Measurements from ENCODE around the gene DNASE2.

Gene DNASE2

DNA sequence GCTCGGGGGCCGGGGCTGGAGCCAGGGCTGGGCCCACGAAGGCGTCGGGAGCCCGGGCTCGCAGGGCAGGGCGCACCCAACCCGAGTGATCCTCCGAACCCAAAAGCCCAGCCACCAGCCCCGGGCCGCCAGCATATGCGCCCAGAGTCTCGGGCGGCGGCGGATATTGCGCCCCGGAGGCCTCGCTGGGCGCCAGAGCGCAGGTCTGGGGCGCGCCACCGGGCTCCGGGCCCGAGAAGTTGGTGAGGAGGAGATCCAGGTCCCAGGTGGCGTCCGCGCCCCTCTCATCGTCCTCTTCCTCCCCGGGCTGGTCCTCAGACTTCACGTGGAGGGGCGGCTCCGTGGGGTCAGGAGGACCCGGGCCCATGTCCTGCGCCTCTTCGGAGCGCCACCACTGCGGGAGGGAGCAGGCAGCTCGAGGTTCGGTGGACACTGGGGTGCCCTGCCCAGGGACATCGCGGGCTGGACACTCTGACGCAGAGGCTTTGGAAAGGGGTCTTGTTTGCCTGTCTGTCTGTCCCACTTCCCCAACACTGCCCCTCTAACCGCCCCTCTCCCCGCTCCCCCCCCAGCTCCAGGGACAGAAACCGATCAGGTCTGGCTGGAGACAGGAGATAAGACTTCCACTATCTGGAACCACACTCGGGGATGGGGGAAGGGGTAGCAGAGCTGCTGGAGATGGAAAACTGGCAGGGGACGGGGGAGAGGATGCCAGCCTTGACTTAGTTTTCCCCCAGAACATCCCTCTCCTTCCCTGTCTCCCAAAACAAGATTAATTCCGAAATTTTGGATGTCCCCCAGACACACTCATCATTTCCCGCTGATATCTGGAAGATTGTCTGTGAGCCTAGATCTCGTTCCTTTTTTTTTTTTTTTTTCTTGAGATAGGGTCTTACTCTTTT lies 4.8 kb upstream of the DNASE2 start:
- no peak for DNase-seq

DNA sequence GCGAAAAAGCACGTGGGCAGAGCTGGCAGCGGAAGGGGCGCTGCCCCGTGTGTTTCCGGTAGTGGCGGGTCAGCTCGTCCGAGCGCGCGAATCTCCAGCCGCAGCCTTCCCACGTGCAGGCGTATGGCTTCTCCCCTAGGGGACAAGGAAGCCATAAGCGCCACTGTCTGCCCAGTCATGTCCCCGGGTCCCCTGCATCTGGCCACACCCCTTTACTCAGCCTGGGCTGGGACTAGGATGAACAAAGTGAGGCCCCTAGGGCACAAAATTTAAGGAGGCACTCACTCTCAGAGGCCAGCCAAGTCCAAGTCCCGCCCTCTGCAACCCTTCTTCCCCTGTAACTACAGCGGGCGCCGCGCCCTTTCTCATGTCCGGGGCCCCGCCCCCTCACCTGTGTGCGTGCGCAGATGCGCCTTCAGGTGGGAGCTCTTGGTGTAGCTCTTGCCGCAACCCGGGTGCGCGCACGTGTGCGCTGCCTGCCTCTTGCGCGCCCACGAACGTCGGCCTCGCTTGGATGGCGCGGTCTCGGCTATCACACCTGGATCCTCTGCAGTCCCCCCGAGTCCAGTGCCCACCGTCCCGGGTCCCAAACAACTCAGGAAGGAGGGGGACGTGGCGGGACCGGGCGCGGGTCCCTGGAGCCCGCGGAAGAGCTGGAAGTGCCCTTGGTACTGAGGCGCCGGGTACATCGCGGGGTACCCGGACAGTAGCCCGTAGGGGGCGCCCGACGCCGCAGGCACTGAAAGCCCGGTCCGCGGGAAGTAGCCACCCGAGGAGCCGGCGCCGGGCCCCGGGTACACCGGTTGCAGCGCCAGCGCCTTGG lies 3.9 kb upstream of the DNASE2 start:
- peak; percentile 50 for DNase-seq

DNA sequence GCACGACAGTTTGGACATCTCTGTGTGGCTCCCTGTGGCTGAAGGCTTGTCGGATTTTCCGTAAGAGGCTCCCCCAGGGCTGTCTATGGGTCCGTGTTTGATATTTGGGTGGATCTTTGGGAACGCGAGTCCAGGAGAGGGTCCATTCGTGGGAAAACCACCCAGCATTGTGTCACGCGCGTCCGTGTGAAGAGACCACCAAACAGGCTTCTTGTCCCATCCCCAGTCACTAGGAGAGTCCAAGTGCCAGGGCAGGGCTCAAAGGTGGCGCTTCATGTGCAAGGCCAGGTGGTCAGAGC lies 3.3 kb upstream of the DNASE2 start:
- no peak for DNase-seq

DNA sequence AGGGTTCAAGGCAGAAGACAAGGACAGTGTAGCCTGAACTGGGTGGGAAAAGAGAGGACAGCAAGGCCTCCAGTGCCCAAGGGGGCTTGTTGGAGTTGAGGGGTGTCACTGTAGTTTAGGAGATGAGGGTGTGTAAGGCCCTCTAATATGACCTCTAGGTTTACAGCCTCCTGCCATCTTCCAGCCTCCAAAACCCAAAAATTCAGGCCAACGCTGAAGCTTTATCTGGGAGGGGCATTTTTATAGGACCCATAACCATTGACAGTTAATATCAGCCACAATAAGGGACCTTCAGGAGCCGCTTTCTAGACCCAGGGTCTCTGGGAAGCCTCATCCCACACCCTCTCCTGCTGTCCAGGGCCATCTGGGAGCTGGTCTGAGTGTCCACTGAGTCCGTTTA lies 3.0 kb upstream of the DNASE2 start:
- no peak for DNase-seq

DNA sequence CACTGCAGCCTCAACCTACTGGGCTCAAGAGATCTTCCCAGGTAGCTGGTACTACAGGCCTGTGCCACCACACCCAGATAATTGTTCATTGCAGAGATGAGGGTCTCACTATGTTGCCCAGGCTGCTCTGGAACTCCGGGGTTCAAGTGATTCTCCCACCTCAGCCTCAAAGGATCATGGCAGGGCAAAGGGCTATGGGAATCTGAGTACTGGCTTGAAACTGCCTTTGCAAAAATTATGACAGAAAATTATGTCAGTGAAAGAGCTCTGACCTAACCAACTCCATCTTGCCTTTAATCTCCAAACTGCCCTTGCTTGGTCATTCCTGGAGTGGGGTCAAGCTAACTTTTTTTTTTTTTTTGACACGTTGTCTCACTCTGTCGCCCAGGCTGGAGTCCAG lies 1.3 kb upstream of the DNASE2 start:
- DNase-seq: no peak

DNA sequence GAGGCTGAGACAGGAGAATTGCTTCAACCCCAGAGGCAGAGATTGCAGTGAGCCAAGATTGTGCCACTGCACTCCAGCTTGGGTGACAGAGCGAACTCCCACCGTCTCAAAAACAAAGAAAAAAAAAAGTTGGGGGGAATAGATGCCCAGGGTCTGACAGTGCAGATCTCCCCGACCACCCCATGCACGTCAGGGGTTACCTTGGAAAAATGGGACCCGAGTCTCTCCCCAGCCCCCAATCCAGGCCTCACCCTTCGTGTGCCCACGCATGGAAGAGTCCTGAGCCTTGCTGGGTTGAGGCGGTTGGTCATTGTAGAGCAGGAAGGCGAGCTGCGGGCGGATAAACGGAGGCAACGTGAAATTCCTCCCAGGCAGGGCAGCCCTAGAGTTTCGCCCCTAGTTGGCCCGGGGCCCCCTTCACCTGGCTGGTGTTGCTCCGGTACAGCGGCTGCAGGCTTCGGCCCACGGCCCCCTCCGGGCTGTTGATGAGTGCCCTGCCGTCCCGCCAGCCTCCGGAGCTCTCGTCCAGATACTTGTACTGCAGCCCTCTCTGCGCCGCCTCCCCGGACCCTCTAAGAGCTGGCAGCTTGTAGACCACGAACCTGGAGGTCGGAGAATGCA lies 588 bp downstream of the DNASE2 start:
- DNase-seq: no peak

DNA sequence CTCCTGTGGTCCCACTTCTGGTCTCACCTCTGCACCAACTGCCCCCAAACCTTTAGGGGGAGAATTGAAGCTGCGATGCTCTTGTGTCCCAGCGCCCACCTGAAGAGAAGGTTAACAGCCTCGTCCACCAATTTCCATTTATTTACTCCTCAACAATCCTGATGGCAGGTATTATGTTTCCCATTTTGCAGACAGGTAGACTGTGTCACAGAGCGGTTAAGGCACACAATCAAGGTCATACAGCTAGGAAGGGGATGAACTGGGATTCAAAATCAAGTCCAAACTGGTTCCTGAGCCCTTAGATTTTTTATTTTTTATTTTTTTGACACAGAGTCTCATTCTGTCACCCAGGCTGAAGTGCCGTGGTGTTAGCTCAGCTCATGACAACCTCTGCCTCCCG lies 6.2 kb downstream of the DNASE2 start:
- DNase-seq: no peak

DNA sequence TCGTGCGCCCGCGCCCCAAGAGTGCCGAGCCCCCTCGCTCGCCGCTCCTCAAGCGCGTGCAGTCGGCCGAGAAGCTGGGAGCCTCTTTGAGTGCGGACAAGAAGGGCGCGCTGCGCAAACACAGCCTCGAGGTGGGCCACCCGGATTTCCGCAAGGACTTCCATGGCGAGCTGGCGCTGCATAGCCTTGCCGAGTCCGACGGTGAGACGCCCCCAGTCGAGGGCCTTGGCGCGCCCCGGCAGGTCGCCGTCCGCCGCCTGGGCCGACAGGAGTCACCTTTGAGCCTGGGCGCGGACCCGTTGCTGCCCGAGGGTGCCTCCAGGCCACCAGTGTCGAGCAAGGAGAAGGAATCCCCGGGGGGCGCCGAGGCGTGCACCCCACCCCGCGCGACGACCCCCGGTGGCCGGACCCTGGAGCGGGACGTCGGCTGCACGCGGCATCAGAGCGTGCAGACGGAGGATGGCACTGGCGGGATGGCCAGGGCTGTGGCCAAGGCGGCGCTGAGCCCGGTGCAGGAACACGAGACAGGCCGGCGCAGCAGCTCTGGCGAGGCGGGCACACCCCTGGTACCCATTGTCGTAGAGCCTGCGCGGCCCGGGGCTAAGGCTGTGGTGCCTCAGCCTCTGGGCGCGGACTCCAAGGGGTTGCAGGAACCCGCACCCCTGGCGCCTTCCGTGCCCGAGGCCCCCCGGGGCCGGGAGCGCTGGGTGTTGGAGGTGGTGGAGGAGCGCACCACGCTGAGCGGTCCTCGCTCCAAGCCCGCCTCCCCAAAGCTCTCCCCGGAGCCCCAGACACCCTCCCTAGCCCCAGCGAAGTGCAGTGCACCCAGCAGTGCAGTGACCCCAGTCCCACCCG lies 7.1 kb downstream of the DNASE2 start:
- DNase-seq: no peak

DNA sequence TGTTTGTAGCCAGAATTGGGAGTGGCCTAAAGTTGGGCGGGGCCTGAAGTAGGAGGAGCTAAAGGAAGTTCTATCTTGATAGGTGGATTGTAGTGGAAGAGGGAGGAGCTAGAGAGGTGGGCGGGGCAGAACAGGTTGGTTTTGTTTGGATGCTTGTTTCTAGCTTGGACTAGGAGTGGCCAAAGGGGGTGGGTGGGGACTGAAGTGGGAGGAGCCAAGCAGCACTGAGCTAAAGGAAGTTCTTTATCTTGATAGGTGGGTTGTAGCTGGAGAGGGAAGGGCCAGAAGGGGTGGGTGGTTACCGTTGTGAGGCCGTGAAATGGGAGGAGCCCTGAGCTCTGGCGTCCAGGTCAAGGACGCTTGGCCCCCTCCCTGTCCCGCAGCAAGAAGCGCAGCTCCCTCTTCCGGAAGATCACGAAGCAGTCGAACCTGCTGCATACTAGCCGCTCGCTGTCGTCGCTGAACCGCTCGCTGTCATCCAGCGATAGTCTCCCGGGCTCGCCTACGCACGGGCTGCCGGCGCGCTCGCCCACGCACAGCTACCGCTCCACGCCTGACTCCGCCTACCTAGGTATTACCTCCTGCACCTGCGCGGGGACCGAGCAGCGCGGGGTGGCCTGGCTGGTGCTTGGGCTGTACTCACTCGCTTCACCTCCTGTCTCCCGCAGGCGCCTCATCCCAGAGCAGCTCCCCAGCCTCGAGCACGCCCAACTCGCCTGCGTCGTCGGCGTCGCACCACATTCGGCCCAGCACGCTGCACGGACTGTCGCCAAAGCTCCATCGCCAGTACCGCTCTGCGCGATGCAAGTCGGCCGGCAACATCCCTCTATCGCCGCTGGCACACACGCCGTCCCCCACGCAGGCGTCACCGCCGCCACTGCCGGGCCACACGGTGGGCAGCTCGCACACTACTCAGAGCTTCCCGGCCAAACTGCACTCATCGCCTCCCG lies 8.0 kb downstream of the DNASE2 start:
- DNase-seq: peak; percentile 19

DNA sequence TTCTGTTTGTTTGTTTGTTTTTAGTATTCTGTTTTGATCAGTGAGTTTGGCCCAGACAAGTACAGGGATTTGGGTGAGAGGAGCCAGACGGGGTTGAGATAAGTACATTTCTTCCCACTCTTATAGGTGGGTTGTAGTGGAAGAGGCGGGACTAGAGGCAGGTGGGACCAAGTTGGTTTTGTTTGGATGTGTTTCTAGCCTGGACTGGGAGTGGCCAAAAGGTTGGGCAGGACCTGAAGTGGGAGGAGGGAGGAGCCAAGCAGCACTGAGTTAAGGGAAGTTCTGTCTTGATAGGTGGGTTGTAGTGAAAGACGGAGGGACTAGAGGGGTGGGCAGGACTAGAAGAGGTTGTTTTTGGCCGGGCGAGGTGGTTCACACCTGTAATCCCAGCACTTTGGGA lies 9.0 kb downstream of the DNASE2 start:
- DNase-seq: no peak

DNA sequence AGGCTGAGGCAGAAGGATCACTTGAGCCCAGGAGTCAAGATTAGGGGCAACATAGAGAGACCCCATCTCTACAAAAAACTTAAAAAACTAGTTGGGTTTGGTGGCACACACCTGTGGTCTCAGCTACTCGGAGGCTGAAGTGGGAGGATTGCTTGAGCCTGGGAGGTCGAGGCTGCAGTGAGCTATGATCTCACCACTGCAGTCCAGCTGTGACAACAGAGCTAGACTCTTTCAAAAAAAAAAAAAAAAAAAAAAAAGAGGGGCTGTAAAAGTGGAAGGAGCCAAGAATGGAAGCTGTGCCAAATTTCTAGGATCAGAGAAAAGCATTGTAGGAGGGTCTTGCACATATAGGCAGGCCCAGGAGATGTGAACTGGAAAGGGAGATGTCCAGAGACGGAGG lies 9.6 kb downstream of the DNASE2 start:
- no peak for DNase-seq

DNA sequence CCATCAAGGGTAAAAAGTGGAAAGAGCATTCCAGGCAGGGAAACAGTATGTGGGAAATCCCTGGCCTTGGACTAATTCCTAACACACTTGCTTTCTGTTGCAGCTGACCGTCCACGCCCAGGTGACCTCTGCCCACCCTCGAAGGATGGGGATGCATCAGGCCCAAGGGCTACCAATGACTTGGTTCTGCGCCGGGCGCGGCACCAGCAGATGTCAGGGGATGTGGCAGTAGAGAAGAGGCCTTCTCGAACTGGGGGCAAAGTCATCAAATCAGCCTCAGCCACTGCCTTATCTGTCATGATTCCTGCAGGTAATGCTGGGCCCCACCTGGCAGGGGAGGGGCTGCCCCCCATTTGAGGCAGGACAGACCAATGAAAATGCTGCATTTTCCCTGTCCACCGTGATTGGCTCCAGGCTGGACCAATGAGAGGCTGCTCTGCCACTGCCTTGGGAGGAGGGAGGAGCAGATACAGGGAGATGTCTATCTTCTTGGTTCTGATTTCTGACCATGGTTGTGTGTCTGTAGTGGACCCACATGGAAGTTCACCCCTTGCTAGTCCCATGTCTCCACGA lies 12.6 kb downstream of the DNASE2 start:
- no peak for DNase-seq

DNA sequence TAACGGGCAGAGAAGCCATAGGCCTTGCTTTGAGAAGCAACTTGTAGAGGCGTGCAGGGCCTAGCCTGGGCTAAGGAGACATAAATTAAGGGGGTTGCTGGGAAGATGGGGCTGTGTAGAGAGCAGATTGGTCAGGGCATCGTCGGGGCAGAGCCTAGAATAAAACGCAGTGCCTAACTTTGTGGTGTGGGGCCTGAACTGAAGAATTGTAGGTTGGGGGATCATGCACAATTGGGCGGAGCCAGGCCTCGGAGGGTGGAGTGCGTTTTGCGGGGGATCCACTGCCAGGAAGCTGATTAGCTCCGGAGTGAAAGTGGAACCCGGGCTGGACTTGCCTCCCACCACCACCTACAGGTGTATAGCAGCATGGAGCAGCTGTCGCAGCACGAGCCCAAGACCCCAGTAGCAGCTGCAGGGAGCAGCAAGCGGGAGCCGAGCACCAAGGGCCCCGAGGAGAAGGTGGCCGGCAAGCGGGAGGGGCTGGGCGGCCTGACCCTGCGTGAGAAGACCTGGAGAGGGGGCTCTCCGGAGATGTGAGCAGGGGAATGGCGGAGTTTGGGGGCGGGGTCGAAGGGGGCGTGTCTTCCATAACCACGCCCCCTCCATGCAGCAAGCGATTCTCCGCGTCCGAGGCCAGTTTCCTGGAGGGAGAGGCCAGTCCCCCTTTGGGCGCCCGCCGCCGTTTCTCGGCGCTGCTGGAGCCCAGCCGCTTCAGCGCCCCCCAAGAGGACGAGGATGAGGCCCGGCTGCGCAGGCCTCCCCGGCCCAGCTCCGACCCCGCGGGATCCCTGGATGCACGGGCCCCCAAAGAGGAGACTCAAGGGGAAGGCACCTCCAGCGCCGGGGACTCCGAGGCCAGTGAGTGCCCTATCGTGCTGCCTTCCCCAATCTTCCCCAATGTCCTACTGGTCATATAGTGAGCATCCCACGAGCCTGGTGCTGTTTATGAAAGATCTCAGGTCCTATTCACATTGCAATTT lies 13.8 kb downstream of the DNASE2 start:
- DNase-seq: no peak

DNA sequence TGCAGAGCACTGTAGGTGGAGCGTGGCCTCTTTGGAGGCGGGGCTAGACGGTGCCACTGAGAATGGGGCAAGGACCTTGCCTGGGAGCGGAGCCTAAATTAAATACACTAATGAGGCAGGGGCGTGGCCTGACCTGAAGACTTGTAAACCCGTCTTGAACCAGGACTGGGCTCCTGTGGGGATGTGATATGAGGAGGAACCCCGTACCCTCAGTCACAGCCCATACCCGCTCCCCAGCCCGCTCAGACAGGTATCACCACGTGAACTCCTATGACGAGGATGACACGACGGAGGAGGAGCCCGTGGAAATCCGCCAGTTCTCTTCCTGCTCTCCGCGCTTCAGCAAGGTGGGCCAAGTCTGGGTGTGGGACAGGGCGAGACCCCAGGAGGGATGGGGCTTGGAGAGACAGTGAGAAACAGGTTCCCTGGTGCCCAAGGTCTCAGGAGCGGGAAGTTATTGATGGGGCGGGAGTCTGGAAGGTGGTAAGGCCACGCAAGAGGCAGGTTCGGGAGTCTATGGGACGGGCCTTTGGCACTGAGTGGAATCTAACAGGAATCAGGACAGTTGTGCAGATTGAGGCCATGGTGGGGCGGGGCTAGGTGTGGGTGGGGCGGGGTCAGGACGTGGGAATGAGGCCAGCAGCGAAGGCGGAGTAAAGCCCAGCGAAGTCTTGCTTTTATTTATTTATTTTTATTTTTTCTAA lies 14.7 kb downstream of the DNASE2 start:
- DNase-seq: no peak

DNA sequence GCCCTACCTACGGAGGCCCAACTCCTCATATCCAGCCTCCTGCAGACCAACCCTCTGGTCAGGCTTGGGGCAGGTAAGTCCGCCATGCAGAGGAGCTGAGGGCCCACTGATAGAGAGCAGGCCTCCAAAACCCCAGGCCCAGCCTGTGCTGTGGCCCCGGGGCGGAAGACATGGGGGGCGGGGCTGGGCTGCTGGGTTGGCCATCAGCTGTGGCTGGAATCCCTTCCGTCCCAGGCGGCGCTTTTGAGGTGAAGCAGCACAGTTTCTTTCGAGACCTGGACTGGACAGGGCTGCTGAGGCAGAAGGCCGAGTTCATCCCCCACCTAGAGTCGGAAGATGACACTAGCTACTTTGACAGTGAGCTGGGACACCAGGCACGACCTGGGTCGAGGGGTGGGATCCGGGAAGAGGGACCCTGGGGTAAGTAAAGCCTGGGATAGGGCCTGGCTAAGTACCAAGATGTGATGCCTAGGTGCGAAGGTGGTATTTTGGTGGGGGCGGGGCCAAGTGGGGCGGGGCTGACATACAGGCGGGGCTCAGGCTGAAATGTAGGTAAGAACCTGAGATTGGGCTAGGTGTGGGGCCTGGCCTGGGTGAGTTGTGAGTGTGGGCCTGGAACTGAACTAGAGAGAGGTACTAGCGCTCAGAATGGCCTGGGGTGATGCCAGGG lies 15.4 kb downstream of the DNASE2 start:
- DNase-seq: no peak

DNA sequence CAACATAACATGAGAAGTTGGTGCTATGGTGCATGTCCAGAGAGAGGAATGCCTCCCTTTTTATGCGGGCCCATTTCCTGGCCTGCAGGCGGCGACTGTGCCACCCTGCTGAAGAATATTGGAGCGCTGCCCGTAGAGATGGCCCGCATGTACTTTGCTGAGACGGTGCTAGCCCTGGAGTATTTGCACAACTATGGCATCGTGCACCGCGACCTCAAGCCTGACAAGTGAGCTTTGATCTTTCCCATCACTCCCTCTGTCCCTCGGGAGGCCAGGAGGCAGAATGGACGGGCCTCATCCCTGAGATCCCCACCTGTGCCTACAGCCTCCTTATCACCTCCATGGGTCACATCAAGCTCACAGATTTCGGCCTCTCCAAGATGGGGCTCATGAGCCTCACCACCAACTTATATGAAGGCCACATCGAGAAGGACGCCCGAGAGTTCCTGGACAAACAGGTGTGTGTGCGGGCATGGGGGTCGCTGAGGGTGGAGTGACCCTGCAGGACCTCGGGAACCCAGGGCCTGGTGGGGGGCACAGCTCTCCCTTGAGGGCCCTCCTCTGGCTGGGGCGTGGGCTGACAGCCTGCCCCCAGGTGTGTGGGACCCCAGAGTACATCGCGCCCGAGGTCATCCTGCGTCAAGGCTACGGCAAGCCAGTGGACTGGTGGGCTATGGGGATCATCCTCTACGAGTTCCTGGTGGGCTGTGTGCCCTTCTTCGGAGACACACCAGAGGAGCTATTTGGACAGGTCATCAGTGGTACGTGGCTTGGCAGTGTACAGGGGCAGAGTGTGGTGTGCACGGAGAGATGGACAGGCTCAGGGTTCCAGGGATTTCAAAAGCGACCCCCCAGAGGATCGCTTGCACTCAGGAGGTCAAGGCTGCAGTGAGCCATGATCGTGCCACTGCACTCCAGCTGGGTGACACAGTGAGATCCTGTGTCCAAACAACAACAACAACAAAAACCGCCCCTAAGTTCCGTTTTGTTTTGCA lies 16.2 kb downstream of the DNASE2 start:
- no peak for DNase-seq

DNA sequence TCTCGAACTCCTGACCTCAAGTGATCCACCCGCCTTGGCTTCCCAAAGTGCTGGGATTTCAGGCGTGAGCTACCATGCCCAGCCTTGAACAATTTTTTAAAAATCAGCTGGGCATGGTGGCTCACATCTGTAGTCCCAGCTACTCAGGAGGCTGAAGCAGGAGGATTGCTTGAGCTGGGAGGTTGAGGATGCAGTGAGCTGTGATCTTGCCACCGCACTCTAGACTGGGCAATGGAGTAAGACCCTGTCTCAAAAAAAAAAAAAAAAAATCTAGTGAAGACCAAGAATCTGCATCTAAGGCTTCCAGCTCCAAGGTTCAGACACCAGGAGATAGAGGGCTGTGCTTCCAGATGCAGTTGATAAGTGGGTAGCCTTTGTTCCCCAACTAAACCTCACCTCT lies 17.1 kb downstream of the DNASE2 start:
- no peak for DNase-seq

DNA sequence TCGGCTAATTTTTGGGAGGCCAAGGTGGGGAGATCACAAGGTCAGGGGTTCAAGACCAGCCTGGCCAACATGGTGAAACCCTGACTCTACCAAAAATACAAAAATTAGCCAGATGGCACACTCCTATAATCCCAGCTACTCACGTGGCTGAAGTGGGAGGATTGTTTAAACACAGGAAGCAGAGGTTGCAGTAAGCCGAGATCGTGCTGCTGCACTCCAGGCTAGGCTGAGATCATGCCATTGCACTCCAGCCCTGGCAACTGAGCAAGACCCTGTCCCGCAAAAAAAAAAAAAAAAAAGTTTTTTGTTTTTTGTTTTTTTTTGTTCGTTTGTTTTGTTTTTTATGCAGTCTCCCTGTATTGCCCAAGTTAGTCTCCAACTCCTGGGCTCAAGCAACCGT lies 21.7 kb downstream of the DNASE2 start:
- no peak for DNase-seq

All from SHP77 treated with DMSO at 0.1 percent for 48 hours (cell line).